Keratinocyte (primary cell): Measurements from ENCODE around the gene HDLBP. TPM values are rescaled to one million over a fixed set of nuclear protein-coding genes. Genes with fewer than 3 reads are reported as not detected.

Experiments used
- DNase-seq: peaks from one replicate; pipeline ENCODE4 v3.0.0-alpha.2; 2011; ENCODE audit warnings: low read depth, missing footprints, low spot score
- FAIRE-seq: peaks from 2 replicates; lab custom pipeline; 2011; peaks lifted over from hg19 to GRCh38; lab: Jason Lieb, UNC
- H2AFZ ChIP-seq: 2 replicates; pipeline ENCODE4 v1.6.0; 2012; ENCODE audit warnings: low read length, control low read depth, inconsistent platforms; ENCODE audit not compliant: control insufficient read depth
- H3K27ac ChIP-seq: 2 replicates; pipeline ENCODE4 v1.5.1; 2011; ENCODE audit warnings: low read length; ENCODE audit not compliant: control insufficient read depth, insufficient read depth
- H3K27me3 ChIP-seq: 3 replicates; pipeline ENCODE4 v1.6.0; 2011; ENCODE audit warnings: low read length; ENCODE audit not compliant: control insufficient read depth, insufficient read depth; ENCODE audit errors: extremely low read depth
- H3K36me3 ChIP-seq, 2 experiments: 2 replicates in 1 of 2; 3 replicates in 1 of 2; pipeline ENCODE4 v1.5.1; 2011; ENCODE audit warnings: low read length in 2 of 2, mild to moderate bottlenecking in 1 of 2; ENCODE audit not compliant: control insufficient read depth in 2 of 2, insufficient read depth in 2 of 2; ENCODE audit errors: extremely low read depth in 1 of 2
- H3K4me1 ChIP-seq: 3 replicates; pipeline ENCODE4 v1.5.1; 2011; ENCODE audit warnings: low read length; ENCODE audit not compliant: control insufficient read depth, insufficient read depth; ENCODE audit errors: extremely low read depth
- H3K4me2 ChIP-seq: 3 replicates; pipeline ENCODE4 v1.6.0; 2011; ENCODE audit warnings: low read depth, low read length; ENCODE audit not compliant: control insufficient read depth, insufficient read depth; ENCODE audit errors: extremely low read depth
- H3K4me3 ChIP-seq, 3 experiments: fragments of 200-600 bp in 1 of 3; sonication (generic) in 1 of 3; 2 replicates in 2 of 3; 3 replicates in 1 of 3; pipeline ENCODE4 v1.5.1; 2011 to 2016; ENCODE audit warnings: low read length in 3 of 3, mild to moderate bottlenecking in 3 of 3, control low read depth in 2 of 3, inconsistent platforms in 1 of 3, low read depth in 1 of 3, mixed read lengths in 1 of 3, mixed run types in 1 of 3, moderate library complexity in 1 of 3; ENCODE audit not compliant: control insufficient read depth in 2 of 3, insufficient read depth in 2 of 3; ENCODE audit errors: extremely low read depth in 1 of 3
- H3K79me2 ChIP-seq: 2 replicates; pipeline ENCODE4 v1.6.0; 2012; ENCODE audit warnings: low read length; ENCODE audit not compliant: control insufficient read depth, insufficient read depth
- H3K9ac ChIP-seq: 3 replicates; pipeline ENCODE4 v1.6.0; 2011; ENCODE audit warnings: low read length; ENCODE audit not compliant: control insufficient read depth, insufficient read depth; ENCODE audit errors: extremely low read depth
- H3K9me1 ChIP-seq: 3 replicates; pipeline ENCODE4 v1.6.0; 2011; ENCODE audit warnings: low read length; ENCODE audit not compliant: control insufficient read depth, insufficient read depth; ENCODE audit errors: extremely low read depth
- H3K9me3 ChIP-seq: 2 replicates; pipeline ENCODE4 v1.5.1; 2012; ENCODE audit warnings: low read depth, low read length; ENCODE audit not compliant: control insufficient read depth
- H4K20me1 ChIP-seq: 3 replicates; pipeline ENCODE4 v1.6.0; 2011; ENCODE audit warnings: low read length; ENCODE audit not compliant: control insufficient read depth, insufficient read depth; ENCODE audit errors: extremely low read depth
- CTCF ChIP-seq, 3 experiments: IDR thresholded peaks in 1 of 3; conservative IDR thresholded peaks in 1 of 3; optimal IDR thresholded peaks in 1 of 3; 2 replicates in 2 of 3; 3 replicates in 1 of 3; pipeline versions ENCODE3 to v1.5.1; 2011; ENCODE audit warnings: low read length in 3 of 3, mild to moderate bottlenecking in 3 of 3, moderate library complexity in 2 of 3, control low read depth in 1 of 3, inconsistent platforms in 1 of 3; ENCODE audit not compliant: insufficient read depth in 2 of 3; ENCODE audit errors: extremely low read depth in 1 of 3
- EZH2 ChIP-seq: IDR thresholded peaks from one replicate; pipeline ENCODE4 v1.6.1; 2012; ENCODE audit warnings: inconsistent platforms, mild to moderate bottlenecking, low read length, moderate library complexity
- dilution Hi-C: fragments of 300-500 bp; cut with MboI; formaldehyde crosslinking; loops from one replicate; pipeline ENCODE4 v1.7.0; 2020; ENCODE audit warnings: low sequenced_read_pairs; ENCODE audit not compliant: extremely low pct_ligation_motif_present
- polyA plus RNA-seq, 5 experiments: library from polyadenylated mRNA; depleted of rRNA in 3 of 5; stranded (reverse) in 3 of 5; stranded (forward) in 1 of 5; unstranded in 1 of 5; fragments of >200 nt; gene quantifications; 1 replicate in 1 of 5; 2 replicates in 3 of 5; 3 replicates in 1 of 5; pipeline versions ENCODE4 v1.2.1 to v1.2.3, GENCODE V29; 2011 to 2012; ENCODE audit warnings: missing spikeins in 2 of 5, low read depth in 1 of 5, low replicate concordance in 1 of 5

The HDLBP gene
- polyA plus RNA-seq, 1 donor (not counting 4 experiments of a cell fraction or from before 2014, with no cell fraction given), result 289 TPM

GRCh38 chr2:241330616-241330981 lies 15.1 kb upstream of the HDLBP start:
- H3K4me1 ChIP-seq, result peaks cover 16% of the 10 kb centered on the region
- H3K4me2 ChIP-seq, result peak overlapping the region; percentile 85
- no peaks in the 10 kb centered on the region for H3K27me3 ChIP-seq
- dilution Hi-C loops, result no loop called here
- no peaks in the 10 kb centered on the region for H3K9me3 ChIP-seq
- H4K20me1 ChIP-seq, result peaks cover 3% of the 10 kb centered on the region
- no peak for FAIRE-seq
- peaks cover 36% of the 10 kb centered on the region for H3K79me2 ChIP-seq
- H2AFZ ChIP-seq, result no peak overlapping the region
- DNase-seq, result no peak
- no peaks in the 10 kb centered on the region for H3K9me1 ChIP-seq
- H3K9ac ChIP-seq, result no peak overlapping the region
- no peak for TF ChIP-seq CTCF (optimal IDR thresholded peaks at IDR 0.05 in 1 of 3, IDR thresholded peaks at IDR 0.05 in 1 of 3, conservative IDR thresholded peaks at IDR 0.05 in 1 of 3; ENCODE audit: extremely low read depth in 1 of 3, insufficient read depth in 2 of 3, low read length in 3 of 3)
- no peak for TF ChIP-seq EZH2
- peaks cover 6 to 24% of the 10 kb centered on the region in 2 experiments for H3K36me3 ChIP-seq
- peak overlapping the region; percentile 70 for H3K27ac ChIP-seq
- no peak overlapping the region for H3K4me3 ChIP-seq

- TF ChIP-seq EZH2, result no peak
- no peak for TF ChIP-seq CTCF (optimal IDR thresholded peaks at IDR 0.05 in 1 of 3, IDR thresholded peaks at IDR 0.05 in 1 of 3, conservative IDR thresholded peaks at IDR 0.05 in 1 of 3; ENCODE audit: extremely low read depth in 1 of 3, insufficient read depth in 2 of 3, low read length in 3 of 3)
- H3K27ac ChIP-seq, result peak overlapping the region; percentile 70
- dilution Hi-C loops, result no loop called here
- H3K9me3 ChIP-seq, result no peaks in the 10 kb centered on the region
- H3K4me1 ChIP-seq, result peaks cover 16% of the 10 kb centered on the region
- peak overlapping the region; percentile 85 for H3K4me2 ChIP-seq
- no peaks in the 10 kb centered on the region for H3K27me3 ChIP-seq
- peaks cover 1 to 21% of the 10 kb centered on the region in 2 experiments for H3K36me3 ChIP-seq
- no peak for DNase-seq
- H3K4me3 ChIP-seq, result peak overlapping the region in 2 of 3 experiments; percentile 41 to 52
- peak overlapping the region; percentile 43 for H3K9ac ChIP-seq
- peaks cover 38% of the 10 kb centered on the region for H3K79me2 ChIP-seq
- FAIRE-seq, result peak; percentile 61
- peak overlapping the region; percentile 49 for H2AFZ ChIP-seq
- H4K20me1 ChIP-seq, result peaks cover 3% of the 10 kb centered on the region
- no peaks in the 10 kb centered on the region for H3K9me1 ChIP-seq
Observed at GRCh38 chr2:241329669-241330615, 14.5 kb upstream of the HDLBP start.
